ENCODE results near the gene SSBP4.

DNA sequence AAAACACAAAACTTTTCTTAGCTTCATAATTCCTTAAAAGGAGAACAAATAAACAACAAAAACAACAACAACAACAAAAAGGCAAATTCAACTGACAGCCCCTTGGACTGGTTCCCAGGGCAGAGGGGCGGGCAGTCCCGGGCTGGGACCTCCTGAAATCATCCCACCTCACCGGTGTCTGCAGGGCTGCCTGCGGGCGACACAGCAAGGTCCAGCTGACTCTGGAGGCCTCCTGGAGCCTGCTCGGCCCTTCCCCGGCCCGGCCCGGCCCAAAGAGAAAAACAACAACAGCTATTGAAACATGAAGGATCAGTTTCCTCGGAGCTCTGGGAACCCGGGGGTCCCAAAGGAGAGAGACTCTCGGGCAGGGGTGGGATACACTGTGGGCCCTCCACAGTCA lies 23.7 kb downstream of the SSBP4 start:
- TF ChIP-seq POLR2A (IDR thresholded peaks at IDR 0.05; ENCODE audit: low read depth, low read length): no peak
- TF ChIP-seq, protein P1, sequence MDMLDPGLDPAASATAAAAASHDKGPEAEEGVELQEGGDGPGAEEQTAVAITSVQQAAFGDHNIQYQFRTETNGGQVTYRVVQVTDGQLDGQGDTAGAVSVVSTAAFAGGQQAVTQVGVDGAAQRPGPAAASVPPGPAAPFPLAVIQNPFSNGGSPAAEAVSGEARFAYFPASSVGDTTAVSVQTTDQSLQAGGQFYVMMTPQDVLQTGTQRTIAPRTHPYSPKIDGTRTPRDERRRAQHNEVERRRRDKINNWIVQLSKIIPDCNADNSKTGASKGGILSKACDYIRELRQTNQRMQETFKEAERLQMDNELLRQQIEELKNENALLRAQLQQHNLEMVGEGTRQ (IDR thresholded peaks at IDR 0.05; ENCODE audit: low read depth, low read length): no peak
- TF ChIP-seq, protein P2, sequence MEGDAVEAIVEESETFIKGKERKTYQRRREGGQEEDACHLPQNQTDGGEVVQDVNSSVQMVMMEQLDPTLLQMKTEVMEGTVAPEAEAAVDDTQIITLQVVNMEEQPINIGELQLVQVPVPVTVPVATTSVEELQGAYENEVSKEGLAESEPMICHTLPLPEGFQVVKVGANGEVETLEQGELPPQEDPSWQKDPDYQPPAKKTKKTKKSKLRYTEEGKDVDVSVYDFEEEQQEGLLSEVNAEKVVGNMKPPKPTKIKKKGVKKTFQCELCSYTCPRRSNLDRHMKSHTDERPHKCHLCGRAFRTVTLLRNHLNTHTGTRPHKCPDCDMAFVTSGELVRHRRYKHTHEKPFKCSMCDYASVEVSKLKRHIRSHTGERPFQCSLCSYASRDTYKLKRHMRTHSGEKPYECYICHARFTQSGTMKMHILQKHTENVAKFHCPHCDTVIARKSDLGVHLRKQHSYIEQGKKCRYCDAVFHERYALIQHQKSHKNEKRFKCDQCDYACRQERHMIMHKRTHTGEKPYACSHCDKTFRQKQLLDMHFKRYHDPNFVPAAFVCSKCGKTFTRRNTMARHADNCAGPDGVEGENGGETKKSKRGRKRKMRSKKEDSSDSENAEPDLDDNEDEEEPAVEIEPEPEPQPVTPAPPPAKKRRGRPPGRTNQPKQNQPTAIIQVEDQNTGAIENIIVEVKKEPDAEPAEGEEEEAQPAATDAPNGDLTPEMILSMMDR (conservative IDR thresholded peaks at IDR 0.05; ENCODE audit: low read depth, low read length): no peak
- TF ChIP-seq MXI1 (IDR thresholded peaks at IDR 0.05; ENCODE audit: borderline replicate concordance, low read depth, low read length): no peak
- TF ChIP-seq, protein P3, sequence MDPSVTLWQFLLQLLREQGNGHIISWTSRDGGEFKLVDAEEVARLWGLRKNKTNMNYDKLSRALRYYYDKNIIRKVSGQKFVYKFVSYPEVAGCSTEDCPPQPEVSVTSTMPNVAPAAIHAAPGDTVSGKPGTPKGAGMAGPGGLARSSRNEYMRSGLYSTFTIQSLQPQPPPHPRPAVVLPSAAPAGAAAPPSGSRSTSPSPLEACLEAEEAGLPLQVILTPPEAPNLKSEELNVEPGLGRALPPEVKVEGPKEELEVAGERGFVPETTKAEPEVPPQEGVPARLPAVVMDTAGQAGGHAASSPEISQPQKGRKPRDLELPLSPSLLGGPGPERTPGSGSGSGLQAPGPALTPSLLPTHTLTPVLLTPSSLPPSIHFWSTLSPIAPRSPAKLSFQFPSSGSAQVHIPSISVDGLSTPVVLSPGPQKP (IDR thresholded peaks at IDR 0.05; ENCODE audit: borderline replicate concordance, low read depth, low read length): no peak
